Hippocampal formation (tissue), 2 donors: Measurements from ENCODE around the gene EMP2.

Experiments used
- DNase-seq, 2 donors: peaks; one replicate each; lab custom pipeline; 2025; lab: John Stamatoyannopoulos, UW

EMP2 gene

DNA sequence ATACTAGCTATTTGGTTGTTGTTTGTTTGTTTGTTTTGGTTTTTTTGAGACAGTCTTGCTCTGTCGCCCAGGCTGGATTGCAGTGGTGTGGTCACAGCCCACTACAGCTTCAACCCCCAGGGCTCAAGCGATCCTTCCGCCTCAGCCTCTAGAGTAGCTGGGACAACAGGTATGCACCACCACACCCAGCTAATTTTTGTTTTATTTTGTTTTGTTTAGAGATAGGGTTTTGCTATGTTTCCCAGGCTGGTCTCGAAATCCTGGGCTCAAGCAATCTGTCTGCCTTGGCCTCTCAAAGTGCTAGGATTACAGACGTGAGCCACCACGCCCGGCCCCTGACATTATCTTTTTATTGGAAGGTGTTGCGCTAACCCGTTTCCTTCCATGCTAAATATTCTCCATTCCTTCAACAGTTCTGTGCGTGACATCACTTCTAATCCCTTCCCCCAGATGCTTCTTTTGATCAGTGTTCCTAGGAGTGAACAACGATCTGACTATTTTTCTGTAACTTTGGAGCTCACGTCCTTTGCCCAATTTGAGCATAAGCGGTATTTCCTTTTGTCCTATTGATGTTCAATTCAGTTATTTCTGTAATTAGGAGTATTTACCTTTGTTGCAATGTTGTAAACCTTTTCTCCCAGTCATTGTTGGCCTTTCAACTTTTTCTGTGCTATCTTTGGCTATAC is 30.2 kb upstream of the EMP2 start:
- no peak for DNase-seq

DNA sequence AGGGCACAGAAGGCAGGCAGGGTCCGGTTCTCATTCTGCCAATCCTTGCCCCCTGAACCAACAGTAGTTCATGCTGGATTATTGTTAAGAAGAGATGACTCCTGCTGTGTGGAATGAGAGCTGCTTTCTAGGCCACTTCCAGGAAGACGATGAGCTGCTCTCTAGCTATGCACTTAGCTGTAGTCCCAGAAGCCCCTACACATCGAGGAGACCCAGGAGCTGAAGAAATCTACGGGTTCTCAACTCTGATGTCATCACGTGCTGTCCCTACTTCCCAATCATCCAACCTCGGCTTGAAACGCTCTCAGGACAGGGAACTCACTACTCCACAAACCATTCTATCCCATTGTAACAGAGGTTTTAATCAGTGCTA is 29.0 kb upstream of the EMP2 start:
- DNase-seq = no peak

GRCh38 chr16:10608687-10609401 is 28.4 kb upstream of the EMP2 start:
- DNase-seq = peak; percentile 6 to 13

DNA sequence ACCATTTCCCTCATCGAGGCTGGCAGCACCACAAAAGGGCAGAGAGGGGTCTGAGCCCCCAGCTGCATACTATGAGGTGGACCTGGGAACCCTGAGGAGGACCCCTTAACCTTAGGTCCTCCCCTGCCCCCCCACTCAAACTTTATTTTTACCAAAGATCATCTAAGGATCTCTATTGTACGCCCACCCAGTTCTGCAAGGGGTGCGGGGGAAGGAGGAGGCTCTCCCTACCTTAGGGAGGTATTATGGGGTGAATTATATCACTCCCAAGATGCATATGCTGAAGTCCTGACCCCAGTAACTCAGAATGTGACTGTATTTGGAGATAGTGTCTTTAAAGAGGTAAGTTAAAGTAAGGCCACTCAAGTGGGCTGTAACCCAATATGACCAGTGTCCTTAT is 26.8 kb upstream of the EMP2 start:
- no peak for DNase-seq

- DNase-seq = no peak
Observed at GRCh38 chr16:10606607-10607006, 26.2 kb upstream of the EMP2 start.

- DNase-seq = no peak
Observed at GRCh38 chr16:10605636-10606035, 25.2 kb upstream of the EMP2 start.

DNA sequence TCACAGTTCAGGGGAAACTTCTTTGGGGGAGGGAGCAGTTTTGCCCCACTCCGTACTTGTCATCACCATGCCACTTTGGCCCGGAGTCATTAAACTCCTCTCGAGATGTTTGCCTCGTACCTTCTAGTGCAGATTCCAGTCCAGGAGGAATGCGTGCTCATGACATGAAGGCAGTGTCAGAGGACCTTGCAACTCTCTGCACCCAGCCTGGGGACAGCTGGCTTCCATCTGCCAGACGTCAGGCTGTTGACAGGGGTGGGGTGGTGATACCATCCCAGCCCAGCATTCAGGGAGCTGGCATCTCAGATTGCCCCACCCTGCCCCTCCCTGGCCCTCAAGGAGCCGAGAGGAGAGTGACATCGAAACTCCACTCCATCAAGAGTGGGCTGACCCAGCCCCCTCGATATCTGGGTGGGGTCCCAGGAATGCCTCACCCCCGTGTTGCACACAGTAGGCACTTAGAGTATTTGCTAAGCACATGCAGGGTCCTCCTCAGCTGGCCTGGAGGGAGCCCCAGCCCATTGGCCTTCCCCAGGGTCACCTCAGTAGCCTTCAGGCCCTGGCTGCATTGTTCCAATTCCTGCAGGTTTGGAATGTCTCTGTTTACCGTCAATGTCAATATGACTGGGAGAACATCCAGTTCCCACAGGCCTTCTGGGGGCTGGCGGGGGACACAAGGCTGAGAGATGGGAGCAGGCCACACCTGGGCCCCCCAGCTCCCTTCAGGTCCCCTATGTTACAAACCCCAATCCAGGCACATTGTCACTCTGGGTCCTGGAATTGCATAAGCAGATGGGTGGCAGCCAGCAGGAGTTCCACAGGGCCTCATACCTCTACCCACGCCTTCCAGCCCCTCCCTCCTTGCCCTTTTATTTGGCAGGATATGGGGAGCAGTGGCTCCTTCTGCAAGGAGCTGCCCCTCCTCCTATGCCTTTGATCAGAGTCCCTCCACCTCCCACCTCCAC is 21.3 kb upstream of the EMP2 start:
- DNase-seq = no peak

DNA sequence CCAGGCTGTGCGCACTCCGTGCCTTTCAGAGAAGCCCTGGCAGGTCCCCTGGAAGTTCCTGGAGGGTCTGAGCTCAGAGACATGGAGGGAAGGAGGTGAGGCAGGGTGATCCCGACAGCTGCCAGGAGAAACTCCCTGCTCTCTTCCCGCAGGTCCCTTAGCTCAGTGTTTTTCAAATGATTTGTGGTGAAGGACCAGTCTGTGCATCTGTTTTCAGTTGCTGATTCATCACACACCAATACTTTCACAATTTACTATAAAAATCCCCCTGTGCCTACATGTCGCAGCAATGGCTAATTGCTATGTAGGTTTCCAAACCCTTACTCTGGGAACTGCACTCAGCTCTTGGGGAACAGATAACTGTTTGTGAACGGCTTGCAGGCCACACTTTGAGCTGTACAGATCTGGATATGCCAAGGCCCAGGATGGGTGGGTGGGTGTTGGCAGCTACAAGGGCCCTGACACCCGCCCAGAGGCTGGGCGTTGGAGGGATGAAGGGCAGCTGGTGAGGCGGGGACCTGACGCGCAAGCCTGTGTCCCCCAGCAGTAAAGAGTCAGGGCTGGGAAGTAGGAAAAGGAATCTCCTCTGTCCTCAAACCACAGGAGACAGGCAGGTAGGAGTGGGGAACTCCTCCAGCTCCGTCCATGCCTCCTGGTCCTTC is 20.5 kb upstream of the EMP2 start:
- no peak for DNase-seq

DNA sequence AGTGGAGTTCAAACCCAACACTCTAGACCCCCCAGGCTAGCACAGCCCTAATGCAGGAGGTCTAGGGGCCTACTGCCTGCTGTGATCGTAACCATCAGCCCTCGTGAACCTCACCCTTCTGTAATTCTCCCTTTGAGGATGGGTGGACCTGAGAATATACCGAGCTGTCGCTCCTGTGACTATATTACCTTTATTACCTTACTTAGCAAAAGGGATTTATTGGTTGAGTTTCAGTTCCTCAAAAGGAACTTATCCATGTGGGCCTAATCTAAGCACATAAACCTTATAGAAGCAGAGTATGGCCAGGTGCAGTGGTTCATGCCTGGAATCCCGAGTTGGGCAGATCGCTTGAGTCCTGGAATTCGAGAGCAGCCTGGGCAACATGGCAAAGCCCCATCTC is 19.2 kb upstream of the EMP2 start:
- no peak for DNase-seq

- DNase-seq = no peak
Observed at GRCh38 chr16:10598157-10598556, 17.8 kb upstream of the EMP2 start.

- DNase-seq = no peak
Observed at GRCh38 chr16:10597187-10597601, 16.8 kb upstream of the EMP2 start.

DNA sequence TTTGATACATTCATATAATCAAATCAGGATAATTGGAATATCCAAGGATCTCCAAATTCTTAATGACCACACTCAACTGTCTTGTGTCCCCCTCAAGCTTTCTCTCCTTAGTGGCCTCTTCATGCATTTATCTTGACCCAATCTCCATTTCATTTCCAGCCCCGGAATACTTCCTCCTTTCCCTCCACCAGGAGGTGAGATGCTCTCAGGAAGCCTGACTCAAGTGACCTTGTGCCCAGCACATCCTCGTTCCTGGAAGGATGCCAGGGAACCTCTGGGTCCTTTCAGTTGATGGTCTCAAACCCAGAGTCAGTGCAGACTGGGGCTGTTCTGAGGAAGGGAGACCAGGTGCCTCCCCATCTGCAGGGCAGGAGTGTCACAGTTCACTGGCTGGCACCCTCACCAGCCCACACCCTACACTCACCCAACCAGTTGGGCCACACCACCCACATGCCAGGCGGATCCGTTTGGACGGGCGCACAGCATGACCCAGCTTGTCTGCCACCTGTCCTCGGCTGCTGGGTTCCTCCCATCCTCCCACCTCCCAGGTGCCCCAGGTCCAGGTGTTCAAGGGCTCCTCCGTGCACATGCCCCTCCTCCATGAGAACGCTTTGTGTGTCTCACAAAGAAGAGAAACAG is 14.0 kb upstream of the EMP2 start:
- DNase-seq = no peak

- no peak for DNase-seq
Observed at GRCh38 chr16:10592611-10593010, 12.2 kb upstream of the EMP2 start.

DNA sequence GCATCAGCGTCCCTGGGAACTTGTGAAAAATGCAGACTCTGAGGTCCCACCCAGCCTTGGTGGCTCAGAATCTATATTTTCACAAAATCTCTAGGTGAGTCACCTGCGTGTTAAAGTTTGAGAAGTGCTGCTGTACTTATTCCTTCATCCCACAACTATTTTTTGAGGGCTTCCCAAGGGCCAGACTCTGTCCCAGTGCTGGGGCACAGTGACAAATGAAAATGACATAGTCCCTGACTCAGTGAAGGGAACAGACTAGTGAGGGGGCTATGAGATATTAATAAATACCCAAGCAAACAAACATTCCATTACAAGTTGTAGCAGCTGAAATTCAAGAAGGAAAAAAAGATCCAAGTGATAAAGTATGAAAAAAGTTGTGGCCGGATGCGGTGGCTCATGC is 9.9 kb upstream of the EMP2 start:
- DNase-seq = no peak

DNA sequence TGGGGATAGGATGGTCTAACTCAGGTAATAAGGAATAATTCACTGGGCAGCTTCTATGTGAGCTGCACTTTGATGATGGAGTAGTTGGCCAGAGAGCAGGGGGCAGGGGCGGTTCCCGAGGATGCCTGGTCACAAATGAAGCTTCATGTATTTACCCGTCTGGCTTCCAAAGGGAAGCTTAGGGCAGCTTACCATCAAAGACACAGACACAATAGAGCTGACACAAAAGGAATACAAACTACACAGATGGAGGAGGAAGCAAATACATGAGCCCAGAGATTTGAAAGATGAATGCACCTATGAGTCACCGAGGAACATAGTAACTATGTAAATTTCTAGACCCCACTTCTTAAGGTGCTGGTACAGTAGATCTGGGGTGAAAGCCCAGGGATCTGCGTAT is 8.7 kb upstream of the EMP2 start:
- DNase-seq = no peak

- no peak for DNase-seq
Observed at GRCh38 chr16:10587622-10588021, 7.2 kb upstream of the EMP2 start.

DNA sequence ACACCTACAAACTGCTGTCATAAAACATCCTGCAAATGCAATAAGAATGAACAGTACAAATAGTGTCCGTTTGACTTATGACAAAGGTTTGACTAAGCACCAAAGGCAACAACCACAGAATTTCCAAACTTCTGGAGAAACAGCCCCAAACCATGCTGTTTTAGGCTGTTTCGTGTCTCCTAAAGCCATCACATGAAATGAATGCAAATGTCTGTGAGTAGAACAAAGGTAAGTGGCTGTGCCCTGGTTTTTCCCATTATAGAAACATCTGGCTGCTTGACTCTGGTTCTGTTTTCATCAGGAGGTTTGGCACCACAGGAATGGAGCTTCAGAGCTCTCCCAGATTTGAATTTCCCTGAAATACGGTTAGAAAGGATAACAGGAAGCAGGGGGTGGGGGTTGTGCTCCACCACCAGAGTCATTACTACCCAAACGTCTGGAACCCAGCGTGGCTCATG is 4.6 kb upstream of the EMP2 start:
- DNase-seq = no peak

DNA sequence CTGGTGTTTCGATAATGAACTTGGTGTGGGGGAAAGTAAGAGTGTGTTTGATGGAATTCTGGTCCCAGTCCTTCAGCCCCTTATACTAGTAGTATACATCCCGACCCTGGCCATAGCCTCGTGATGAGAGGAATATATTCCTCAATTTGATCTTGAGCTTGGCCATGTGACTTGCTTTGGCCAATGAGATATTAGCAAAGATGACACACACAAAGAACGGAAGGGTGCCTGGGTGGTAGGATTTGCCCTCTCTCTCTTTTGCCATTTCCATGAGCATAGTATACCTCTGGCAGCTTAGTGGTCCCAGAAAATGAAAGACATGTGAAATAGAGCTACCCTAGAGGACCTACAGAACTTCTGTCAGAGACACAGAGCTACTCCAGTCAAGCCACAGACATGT is 2.9 kb upstream of the EMP2 start:
- no peak for DNase-seq

DNA sequence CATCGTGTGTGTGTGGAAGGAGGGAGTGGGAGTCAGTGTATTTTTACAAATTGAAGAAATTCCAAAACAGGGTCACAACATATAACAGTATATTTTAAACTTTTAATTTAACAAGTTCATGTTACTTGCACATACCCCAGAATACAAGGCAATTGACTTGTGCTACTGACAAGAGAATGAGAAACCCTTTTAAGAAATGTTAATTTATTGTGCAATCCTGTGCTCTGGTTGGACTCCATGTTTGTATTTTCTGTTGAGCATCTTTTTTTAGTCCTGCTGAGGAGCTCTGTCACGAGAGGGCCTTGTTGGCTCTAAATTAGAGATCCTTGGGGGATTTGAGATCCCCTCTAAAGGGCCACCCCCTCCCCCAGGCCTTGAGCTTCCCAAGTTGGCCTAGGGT is 1.1 kb upstream of the EMP2 start:
- no peak for DNase-seq

DNA sequence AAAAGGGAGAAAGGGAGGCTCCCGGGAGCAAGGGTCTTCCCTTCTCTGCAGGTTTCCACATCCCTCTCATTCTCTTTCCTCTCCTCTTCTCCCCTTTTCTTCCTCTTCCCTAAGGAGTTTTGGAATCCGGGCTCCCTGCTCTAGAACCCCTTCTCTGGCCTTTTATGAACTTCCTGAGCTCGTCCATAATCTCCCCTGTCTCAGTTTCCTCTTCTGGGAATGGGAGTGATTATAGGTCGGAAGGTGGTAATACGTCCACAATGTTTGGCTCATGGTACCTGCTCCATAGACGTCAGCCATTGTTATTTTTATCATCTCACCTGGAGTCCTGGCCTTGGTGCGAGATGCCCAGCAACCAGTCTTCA is 467 bp upstream of the EMP2 start:
- DNase-seq = no peak

GRCh38 chr16:10579575-10579964 is 828 bp downstream of the EMP2 start:
- DNase-seq = no peak
